ENCODE data around the gene ZNRD2. TPM values are rescaled to one million over a fixed set of nuclear protein-coding genes. Genes with fewer than 3 reads are reported as not detected.

Gene ZNRD2
- total RNA-seq, 1 donor from 2014 or later, result 68.5 TPM

DNA sequence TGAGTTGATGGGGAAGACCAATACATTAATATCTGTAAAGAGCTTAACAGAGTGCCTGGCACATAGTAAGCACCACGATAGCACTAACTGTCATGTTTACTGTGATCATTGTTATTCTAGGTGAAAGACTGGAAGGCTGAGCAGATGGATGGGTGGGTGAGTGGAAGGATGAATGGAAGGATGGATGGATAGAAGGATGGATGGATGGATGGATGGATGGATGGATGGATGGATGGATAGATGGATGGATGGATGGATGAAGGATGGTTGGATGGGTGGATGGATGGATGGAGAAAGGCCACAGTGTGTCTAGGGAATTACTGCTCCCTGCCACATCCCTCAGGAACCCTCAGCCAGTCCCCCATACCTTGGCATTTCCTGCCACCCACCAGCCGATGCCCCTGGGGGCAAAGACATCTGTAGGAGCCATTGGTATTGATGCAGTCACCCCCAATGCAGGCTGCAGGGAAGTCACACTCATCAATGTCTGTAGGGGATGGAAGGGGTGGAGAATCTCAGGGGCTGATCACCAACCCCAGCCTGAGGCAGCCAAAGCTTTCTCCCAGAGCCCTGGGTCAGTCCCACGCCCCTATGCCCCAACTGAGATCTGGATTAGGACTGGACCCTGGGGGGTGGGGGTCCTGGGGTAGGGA, 27.4 kb upstream of the ZNRD2 start:
- no peaks in the 10 kb centered on the region for H3K9me3 ChIP-seq
- no peaks in the 10 kb centered on the region for H3K27me3 ChIP-seq
- peaks cover 39% of the 10 kb centered on the region for H3K4me1 ChIP-seq
- no peak for DNase-seq (ENCODE audit: extremely low spot score in 2 of 2)
- no peak overlapping the region for H3K27ac ChIP-seq
- intact Hi-C loops (cut with DNase I), result no loop called here
- peaks cover 0 to 12% of the 10 kb centered on the region in 2 donors for H3K36me3 ChIP-seq
- TF ChIP-seq POLR2AphosphoS5 (IDR thresholded peaks at IDR 0.05; ENCODE audit: insufficient read depth in 1 of 2, low read depth in 1 of 2) (no peak), POLR2A (IDR thresholded peaks at IDR 0.05) (no peak)
- TF ChIP-seq, protein P1, sequence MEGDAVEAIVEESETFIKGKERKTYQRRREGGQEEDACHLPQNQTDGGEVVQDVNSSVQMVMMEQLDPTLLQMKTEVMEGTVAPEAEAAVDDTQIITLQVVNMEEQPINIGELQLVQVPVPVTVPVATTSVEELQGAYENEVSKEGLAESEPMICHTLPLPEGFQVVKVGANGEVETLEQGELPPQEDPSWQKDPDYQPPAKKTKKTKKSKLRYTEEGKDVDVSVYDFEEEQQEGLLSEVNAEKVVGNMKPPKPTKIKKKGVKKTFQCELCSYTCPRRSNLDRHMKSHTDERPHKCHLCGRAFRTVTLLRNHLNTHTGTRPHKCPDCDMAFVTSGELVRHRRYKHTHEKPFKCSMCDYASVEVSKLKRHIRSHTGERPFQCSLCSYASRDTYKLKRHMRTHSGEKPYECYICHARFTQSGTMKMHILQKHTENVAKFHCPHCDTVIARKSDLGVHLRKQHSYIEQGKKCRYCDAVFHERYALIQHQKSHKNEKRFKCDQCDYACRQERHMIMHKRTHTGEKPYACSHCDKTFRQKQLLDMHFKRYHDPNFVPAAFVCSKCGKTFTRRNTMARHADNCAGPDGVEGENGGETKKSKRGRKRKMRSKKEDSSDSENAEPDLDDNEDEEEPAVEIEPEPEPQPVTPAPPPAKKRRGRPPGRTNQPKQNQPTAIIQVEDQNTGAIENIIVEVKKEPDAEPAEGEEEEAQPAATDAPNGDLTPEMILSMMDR (IDR thresholded peaks at IDR 0.05), result no peak
- no peak overlapping the region for H3K4me3 ChIP-seq

DNA sequence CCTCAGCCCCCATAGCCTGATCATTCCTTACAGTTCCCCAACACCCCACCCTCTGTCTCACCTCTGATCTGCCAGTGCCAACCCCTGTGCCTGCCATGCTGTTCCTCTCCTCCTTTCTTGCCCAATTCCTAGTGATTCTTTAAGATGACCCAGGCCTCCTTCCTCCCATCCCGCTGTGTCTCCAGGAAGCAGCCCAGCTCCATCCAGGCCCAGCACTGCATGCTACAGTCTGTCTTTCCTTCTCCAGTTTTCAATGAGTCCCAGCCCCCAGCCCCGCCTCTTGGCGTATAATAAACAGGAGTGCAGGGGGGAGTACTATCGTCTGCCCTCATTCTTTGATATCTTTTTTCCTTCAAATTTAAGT, 24.4 kb upstream of the ZNRD2 start:
- H3K27me3 ChIP-seq, result no peaks in the 10 kb centered on the region
- no peak for DNase-seq (ENCODE audit: extremely low spot score in 2 of 2)
- intact Hi-C loops (cut with DNase I), result no loop called here
- H3K4me1 ChIP-seq, result peaks cover 24% of the 10 kb centered on the region
- H3K9me3 ChIP-seq, result no peaks in the 10 kb centered on the region
- no peak overlapping the region for H3K4me3 ChIP-seq
- peak overlapping the region; percentile 40 for H3K27ac ChIP-seq
- H3K36me3 ChIP-seq, result peaks cover 0 to 25% of the 10 kb centered on the region in 2 donors
- TF ChIP-seq, protein P1 (IDR thresholded peaks at IDR 0.05), result no peak

DNA sequence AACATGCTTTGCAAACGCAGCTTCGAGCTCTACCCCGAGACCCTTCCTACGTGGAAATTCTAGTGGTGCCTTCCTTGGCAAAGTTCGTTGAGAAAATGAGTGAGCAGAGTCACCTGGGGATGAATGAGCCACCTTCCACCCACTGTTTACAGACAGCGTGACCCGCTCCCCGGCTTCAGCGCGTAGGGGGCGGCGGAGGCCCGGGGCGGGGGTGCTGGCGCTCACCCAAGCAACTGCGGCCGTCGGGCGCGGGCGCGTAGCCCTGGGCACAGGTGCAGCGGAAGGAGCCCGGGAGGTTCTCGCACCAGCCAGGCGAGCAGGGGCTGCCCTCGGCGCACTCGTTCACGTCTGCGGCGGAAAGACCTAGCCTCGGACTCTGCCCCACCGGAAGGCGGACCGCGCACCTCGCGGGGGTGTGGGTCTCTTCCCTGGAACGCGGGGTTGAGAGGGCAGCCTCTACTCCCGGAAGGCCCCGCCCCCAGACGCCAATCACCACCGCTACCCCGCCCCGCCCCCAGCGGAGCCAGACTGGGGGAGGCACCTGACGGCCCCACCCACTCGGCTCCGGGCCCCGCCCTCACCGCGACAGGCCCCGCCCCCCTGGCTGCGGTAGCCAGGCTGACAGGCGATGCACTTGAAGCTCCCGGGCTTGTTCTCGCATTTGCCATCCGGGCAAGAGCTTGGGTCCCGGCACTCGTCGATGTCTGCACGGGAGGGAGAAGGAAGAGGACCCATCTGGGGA, 23.9 kb upstream of the ZNRD2 start:
- TF ChIP-seq POLR2AphosphoS5 (IDR thresholded peaks at IDR 0.05; ENCODE audit: insufficient read depth in 1 of 2, low read depth in 1 of 2), result peak in 1 of 2 donors; percentile 31
- TF ChIP-seq, protein P1 (IDR thresholded peaks at IDR 0.05), result no peak
- H3K4me3 ChIP-seq, result peak overlapping the region; percentile 19 to 31
- peaks cover 0 to 30% of the 10 kb centered on the region in 2 donors for H3K36me3 ChIP-seq

DNA sequence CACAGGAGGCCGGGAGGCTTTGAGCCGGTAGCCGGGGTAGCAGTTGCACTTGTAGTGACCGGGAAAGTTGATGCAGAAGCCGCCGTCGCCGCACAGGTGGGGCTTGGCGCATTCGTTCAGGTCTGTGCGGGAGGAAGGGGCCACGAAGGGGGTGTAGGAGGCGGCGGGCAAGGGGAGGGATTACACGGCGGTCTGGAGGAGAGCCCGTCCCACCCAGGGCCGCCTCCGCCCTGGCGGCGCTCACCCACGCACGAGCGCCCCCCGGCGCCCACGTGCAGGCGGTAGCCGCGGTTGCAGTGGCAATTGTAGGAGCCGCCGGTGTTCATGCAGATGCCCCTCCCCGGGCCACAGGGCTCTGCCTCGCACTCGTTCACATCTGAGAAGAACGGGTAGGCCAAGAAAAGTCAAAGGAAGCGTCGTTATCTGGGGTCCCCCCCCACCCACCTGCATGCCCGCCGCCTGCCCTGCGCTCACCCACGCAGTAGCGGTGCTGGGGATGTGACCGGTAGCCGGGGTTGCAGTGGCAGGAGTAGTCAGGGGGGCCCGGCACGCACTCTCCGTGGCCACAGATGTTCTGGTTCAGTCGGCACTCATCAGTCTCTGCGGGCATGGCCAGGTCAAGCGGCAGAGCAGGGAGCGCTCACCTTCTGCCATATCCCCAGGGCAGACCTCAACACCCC, 22.7 kb upstream of the ZNRD2 start:
- DNase-seq (ENCODE audit: extremely low spot score in 2 of 2), result no peak
- no peaks in the 10 kb centered on the region for H3K27me3 ChIP-seq
- no peak overlapping the region for H3K4me3 ChIP-seq
- H3K27ac ChIP-seq, result no peak overlapping the region
- intact Hi-C loops (cut with DNase I), result no loop called here
- TF ChIP-seq, protein P1 (IDR thresholded peaks at IDR 0.05), result no peak
- TF ChIP-seq POLR2A (IDR thresholded peaks at IDR 0.05) (no peak), POLR2AphosphoS5 (IDR thresholded peaks at IDR 0.05; ENCODE audit: insufficient read depth in 1 of 2, low read depth in 1 of 2) (no peak)
- H3K9me3 ChIP-seq, result no peaks in the 10 kb centered on the region
- peaks cover 11% of the 10 kb centered on the region for H3K4me1 ChIP-seq
- peaks cover 0 to 37% of the 10 kb centered on the region in 2 donors for H3K36me3 ChIP-seq

More for the DNA sequence above, 23.9 kb upstream of the ZNRD2 start:
- H3K4me1 ChIP-seq, result peaks cover 18% of the 10 kb centered on the region
- H3K27me3 ChIP-seq, result no peaks in the 10 kb centered on the region
- DNase-seq (ENCODE audit: extremely low spot score in 2 of 2), result no peak
- H3K9me3 ChIP-seq, result no peaks in the 10 kb centered on the region
- intact Hi-C loops (cut with DNase I), result no loop called here
- H3K27ac ChIP-seq, result peak overlapping the region; percentile 40

Measured in vagina (tissue), 2 donors.